KG1 (cell line): Measurements from ENCODE around the gene NOX1.
"Not testable (repeated sequence)": the region's sequence is repeated elsewhere in the genome, so short reads cannot be mapped to it uniquely, and the experiment has no call there.

Source experiments
- DNase-seq: peaks from one replicate; lab custom pipeline; 2025; lab: John Stamatoyannopoulos, UW

NOX1 gene

GRCh38 chrX:100819534-100819836, 54.7 kb downstream of the NOX1 start:
- no peak for DNase-seq

GRCh38 chrX:100817340-100817739, 56.8 kb downstream of the NOX1 start:
- DNase-seq = no peak

- no peak for DNase-seq
Measured at GRCh38 chrX:100812216-100813158, 61.7 kb downstream of the NOX1 start.

DNA sequence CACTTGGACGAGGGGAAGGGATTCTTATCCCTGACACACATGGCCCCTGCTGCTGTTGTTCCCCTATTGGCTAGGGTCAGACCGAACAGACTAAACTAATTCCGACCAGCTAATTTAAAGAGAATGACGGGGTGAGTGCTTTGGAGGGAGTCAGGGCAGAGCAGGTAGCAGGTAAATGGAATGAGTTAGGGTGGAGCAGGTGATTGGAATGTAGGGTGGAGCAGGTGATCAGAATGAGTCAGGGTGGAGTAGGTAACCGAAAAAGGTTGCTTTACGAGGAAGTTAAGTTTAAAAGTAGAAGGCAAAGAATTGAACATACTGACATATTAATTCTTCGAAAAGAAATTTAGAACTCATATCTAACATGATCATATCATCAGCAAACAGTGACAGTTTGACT, 65.9 kb downstream of the NOX1 start:
- not testable (repeated sequence) for DNase-seq

- DNase-seq = no peak
Measured at GRCh38 chrX:100804780-100805179, 69.4 kb downstream of the NOX1 start.

GRCh38 chrX:100802843-100803242, 71.3 kb downstream of the NOX1 start:
- DNase-seq = no peak

GRCh38 chrX:100798484-100799214, 75.5 kb downstream of the NOX1 start:
- DNase-seq = no peak

DNA sequence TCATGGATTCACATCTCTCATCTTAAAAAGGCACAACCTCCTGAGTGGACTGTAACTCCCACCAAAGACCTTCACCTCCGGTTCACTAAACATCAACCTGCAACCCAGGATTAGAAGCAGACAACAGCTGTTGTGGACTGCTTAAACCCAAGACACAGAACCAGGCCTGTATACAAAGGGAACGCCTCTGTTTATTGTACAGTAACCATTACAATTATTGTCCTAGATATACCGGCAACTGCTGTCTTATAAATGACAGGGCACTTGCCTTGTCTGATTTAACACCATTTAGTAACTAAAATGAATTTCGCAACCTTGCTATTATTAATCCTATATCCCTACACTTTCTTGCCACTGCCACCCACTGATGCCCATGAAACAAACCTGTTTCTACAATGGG, 76.8 kb downstream of the NOX1 start:
- DNase-seq = no peak

DNA sequence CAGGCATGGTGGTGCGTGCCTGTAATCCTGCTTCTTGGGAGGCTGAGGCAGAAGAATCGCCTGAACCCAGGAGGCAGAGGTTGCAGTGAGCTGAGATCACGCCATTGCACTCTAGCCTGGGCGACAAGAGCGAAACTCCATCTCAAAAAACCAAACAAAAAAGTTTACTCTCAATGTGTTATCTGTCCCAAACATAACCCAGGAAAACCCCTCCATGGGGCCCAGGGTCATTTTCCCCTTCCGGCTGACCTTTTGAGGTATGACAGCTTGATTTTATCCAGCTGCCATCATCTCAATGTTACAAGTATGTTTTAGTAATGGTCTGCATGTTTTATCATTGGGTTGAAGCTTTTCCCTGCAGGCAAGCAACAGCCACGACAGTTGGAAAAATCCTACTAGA, 77.8 kb downstream of the NOX1 start:
- DNase-seq = not testable (repeated sequence)
